Activated CD4-positive, CD25-positive, alpha-beta regulatory T cell treated with anti-CD3 and anti-CD28 coated beads, Interleukin-2, amount 50 U/mL, for 16 hours (primary cell): Measurements from ENCODE around the gene CFAP70.
A peak's percentile ranks its signal among the peaks of the same experiment; 100 is the strongest.

ENCODE experiments used
- DNase-seq: peaks from one replicate; pipeline ENCODE4 v3.0.0-alpha.2; 2020; ENCODE audit warnings: low read depth, low spot score

The CFAP70 gene

DNA sequence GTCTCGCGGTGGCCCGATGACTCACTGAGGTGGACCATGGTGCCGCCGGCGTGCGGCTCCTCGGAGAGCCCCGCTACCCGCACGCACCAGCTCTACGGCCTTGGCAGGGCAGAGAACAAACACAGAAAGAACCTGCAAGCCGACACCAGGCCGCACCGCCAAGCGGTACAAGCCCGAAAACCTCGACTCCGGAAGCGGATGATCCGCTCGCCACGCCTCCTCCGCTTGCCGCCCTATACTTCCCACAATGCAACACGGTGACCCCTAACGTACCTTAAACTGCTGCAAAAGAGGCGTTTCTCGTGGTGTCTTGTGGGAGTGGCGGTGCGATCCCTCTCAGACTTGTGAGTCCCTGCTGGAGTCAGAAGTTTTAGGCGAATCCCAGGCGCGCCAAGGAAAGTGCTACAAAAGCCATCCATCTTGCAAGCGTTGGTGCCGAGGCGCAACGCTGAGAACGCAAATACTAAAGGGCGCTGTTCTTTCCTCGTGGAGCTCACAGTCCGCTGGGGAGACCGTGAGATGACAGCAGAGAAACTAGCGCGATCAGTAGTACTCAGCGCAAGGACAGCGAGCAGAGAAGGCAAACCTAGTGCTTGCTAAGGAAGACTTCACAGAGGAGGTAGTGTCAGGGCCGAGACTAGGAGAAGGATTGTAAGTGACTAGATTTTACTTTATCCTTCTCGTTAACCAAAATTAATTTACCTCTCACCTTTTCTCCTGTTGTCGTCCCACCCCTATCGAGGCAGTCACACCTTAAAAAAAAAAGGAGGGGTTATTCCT is 106.0 kb downstream of the CFAP70 start, which contains the start of gene MRPS16:
MRPS16 (minus strand) TSS at position 200 of the 780 bp plus-strand sequence; CDS start at position 38, 162 bp downstream.
- DNase-seq, result peak; percentile 88

DNA sequence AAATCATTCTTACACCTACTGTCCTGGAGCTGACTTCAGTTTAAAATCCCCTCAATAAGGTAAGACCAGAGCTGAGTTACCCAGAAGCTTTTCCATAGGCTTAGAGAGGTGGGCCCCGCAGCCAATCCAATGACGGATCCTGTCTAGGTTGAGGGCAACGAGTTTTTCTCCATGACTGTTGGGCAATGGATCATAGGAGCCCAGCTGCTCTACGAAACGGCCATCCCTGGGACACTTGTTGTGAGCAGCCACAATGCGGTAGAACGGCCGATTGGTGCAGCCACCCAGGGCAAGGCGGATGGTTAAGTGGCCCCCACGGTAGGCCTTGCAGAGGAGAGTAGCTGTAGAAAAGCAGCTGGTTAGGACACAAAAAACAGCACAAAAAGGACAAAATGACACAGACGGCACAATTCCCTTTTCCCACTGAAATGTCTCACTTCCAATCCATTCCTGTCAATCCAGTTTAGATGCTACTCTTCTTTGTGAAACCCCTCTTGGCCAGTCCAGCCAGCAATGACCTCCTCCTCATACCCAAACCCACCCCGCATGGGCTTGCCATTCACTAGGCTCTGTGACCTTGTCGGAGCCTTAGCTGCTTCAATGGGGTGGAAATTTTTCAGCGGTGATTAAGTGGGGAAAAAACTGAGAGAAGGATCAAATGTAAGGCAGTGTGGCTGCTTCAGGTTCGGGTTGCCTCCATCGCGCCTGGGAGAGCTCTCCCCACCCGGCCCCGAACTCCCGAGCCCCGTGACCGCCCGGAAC is 106.8 kb downstream of the CFAP70 start:
- DNase-seq, result no peak

DNA sequence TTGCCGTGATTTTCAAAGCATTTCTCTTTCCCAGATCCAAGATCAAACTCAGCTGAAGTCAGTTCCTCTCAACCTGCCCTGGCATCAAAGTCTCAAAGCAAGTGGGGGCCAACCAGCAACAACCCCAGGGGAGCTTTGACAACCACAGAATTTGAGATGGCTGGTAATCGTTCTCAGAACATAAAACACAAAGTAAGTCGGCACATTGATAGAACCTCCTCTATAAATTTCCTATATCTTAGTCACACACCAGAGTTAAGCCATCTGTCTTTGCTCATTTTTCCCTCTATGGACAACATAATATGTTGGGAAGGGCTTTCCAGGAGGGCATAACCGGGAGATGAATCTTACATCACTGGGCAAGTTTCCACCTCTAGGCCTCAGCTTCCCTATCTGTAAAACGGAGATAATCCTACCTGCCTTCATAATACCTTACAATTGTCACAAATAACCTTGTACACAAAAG is 110.4 kb downstream of the CFAP70 start:
- no peak for DNase-seq

DNA sequence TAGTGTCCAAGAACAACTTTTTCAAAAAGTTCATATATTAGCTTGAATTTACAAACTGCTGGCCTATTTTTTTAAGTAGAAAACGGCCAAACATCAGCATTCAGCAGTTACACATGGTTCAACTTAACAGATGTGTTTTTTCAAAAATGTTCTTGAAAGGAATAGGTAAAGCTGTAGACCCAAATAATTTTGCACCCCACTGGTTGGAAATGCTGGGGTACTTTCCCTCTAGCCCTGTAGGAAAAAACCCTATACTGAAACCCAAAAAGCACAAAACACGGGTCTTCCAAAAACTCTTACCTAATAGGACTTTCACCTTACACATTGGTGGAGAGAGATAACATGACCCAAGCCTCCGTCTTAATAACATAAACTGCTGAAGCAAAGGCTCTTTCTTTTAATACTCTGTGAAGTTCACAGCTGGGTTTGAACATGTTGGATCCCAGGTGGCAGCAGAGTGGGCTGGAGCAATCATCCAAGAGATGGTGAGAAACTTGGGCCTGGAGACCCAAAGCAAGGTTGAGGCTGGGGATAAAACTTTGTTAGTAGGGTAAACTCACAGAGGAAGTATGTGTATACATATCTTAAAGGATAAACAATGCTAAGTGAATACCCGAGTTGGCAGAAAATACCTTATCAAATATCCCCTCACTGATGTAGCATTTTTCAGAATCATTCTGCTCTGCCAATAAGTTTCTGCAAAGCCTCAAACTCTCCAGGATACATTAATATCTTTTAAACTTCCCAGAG is 111.0 kb downstream of the CFAP70 start:
- DNase-seq, result no peak

DNA sequence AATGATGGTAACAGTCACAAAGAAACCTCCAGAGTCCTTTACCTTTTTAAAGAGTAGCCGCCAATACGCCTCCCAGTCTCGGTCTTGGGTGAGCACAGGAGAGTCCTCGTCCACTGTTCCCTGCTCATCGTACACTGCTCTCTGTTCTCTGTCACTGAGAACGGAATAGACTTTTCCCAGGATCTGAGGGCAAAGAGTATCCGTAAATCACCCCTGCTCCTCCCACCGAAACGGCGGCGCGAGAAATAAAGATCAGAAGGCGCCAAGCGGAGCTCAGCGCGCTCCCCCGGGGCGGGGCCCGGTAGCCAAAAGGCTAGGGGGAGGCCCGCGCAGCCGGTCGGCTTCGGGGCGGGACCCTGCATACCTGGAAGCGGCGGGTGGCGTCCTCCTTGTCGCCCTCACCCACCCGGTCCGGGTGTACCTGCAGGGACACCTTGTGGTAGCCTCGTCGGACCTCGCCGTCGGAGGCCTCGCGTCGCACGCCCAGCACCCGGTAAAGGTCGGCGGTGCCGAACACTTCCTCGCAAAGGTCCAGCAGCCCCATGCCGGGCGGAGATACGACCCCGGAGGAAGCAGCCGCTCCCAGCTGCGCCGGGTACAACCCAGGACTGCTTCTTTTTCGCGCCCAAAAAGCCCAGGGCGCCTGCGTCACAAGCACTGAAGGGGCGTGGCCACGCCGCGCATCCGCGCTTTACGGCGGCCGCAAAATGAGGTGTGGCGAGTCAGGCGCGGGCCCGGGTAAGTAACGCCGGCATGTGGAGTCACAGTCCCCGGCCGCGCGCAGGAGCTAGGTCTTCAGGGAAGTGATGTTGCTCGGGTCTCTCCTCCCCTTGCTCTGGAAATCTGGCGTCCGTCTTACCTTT is 111.8 kb downstream of the CFAP70 start, which contains the start of gene DNAJC9:
DNAJC9 (minus strand) TSS at position 610 of the 863 bp plus-strand sequence; CDS start at position 544, 66 bp downstream.
- peak; percentile 96 for DNase-seq

DNA sequence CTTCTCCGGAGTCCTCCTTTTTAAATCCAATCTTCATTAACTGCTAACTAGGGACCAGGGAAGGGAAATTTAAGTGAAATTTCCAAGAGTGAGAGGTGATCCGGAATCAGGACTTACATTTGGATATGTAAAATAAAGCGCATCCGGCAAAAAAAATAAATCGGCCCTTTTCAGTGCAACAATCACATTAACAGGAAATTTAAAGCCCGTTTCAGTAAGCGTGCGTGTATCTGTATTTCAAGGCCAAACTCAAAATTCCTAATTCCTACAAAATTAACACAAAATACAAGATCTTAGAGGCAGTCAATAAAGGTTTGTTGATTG is 112.4 kb downstream of the CFAP70 start:
- no peak for DNase-seq

DNA sequence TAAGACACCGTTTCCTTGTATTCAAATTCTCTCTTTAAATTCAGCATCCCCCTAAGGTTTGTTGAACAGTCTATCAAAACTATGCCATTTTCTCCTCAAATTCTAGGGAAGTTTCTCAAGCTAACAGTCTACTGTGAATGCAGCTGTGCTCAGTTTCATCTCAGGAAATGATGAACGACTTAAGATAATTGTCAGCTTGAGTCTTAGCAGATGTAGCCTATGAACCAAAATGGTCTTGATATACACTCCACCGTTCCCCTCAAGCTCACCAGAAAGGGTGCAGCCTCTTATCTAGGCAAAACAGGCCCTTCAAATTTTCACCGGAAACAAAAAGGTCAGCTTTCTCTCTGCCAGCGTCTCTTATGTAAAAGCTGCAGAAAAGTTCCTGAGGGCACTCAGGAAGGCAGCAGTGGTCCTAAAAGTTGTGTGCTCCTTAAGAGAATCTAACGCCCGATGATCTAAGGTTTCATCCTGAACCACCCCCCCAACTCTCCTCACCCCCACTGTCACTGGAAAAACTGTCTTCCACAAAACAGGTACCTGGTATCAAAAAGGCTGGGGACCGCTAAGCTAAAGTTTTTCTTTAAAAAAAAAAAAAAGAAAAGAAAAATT is 113.7 kb downstream of the CFAP70 start:
- DNase-seq, result no peak

DNA sequence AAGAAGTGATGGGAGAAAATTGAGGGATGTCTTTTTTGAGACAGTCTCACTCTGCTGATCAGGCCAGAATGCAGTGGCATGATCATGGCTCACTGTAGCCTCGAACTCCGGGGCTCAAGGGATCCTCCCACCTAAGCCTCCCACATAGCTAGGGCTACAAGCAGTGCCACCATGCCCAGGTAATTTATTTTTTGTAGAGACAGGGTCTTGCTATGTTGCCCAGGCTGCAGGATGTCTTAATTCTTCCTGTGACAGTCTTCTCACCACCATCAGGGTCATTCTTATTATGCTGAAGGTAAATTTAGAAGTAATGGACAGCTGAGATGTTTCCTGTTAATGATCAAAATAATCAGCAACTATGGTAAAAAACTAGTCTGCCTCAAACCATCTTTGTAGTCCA is 118.8 kb downstream of the CFAP70 start:
- no peak for DNase-seq

DNA sequence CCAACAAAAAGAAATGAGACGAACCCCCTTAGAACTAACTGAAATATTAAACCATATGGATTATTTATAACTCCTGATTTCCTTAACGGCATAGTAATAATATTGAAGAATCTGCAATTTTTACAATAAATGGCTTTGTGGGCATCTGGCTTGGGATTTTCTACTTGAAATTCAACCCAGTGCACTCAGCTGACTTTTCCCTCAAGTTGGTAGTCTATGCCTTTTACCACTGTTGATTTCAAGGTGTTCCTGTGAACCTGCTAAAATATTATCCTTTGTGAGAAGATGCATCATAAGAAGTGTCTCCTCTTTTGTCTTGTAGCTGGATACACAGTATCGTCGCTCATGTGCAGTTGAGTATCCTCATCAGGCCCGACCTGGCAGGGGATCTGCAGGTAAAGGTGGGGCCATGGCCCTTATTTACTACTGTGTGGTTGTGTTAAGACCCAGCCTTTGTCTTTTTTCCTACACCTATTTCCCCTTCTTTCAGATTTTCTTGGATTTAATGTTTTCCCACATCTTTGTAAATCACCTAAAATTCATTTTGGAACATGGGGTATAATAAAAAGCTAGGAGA is 119.6 kb downstream of the CFAP70 start:
- DNase-seq, result no peak

DNA sequence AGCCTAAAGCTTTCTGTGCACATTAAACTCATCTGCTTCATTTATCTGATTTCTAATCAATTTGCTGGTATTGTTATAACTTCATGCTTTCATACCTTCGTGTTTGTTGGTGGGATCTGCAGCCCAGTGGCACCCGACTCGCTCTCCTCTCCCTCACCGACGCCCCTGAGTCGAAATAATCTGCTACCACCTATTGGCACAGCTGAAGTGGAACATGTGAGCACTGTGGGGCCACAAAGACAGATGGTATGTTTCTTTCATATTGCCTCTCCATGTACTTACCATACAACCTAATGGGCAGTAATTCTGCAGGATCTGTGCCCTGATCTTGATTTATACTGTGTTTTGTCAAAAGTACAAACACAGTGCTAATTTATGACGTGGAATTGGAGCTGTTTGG is 124.0 kb downstream of the CFAP70 start:
- DNase-seq, result no peak

DNA sequence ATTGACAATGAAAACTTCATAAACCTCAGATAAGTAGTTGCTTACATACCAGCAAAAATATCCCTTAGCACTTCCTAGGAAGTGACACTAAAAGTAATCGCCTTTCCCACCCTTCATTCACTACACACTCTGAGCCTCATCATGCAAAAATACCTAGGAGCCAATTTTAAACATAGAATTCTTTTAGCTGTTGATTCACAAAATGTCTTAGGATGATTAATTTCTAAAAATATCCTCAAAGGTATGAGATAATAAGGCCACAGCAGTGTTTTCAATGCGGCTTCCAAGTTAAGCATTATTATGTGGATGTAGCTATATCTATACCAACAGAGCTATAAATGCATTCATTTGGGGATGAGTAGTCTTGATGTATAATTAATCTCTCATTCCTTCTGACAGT is 124.8 kb downstream of the CFAP70 start:
- DNase-seq, result no peak

DNA sequence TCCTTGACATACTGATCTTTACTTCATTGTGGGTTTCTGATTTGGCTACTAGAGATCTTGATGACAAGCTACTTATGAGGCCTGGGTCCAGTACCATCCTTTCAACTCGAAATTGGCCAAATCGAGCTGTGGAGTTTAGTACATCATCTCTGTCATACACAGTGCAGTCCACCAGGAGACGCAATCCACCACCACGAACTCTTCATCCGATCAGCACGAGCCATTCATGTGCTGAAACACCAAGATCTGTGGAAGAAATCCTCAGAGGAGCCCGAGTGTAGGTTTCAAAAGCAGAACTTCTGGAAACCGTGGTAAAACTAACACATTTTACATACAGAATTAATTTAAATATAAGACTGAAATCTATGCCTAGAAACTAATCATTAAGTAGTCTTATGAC is 125.8 kb downstream of the CFAP70 start:
- no peak for DNase-seq

DNA sequence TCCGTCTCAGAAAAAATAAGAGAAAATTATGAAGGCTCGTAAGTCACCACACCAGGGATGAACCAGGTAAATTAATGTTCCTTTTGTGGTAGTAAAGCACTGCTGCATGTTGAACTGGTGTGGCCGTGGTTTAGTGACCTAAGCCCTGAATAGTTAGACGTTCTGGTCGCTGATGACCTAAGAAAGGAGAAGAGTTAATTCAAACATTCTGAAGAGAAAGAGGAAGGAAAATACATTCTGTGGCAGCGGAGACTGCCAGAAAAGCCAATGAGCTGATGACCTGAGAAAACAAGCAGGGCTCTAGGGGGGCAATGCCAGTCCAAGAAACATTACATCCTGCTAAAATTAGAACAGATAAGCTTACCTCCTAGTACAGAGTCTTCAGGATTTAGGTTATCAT is 129.1 kb downstream of the CFAP70 start:
- DNase-seq, result no peak

DNA sequence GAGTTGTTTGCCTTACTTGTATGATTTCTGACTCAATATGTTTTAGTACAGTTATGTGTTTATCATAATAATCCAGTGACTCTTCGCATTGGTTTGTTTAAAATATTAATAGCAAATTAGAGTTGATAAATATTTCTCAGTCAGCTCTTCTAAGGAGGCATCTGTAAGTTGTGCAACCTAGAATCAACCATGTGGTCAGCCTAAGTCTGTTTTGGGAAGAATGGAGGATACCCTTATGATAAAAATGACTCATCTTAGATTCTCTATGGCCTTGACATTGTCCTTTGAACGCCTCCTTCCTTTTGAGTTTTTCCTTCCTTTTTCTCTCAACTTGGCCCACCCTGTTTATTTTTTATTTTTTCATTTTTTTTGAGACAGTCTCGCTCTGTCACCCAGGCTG is 130.4 kb downstream of the CFAP70 start:
- no peak for DNase-seq

DNA sequence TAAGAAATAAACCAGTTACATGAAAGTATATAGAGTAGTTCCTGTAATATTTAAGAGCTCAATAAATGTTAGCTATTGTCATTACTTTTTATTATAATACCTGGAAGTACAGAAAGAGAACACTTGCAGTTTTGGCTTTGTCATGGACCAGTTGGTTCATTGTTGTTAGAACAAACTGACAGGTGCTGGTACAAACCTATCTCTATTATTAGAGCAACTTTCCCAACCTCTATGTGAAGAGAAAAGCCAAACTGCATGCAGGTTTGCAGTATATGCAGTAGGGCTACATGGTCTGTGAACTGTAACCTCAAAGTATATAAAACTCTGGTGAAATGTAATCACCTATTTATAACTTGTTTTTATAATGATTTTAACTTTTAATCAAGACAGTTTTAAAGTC is 132.0 kb downstream of the CFAP70 start:
- no peak for DNase-seq

DNA sequence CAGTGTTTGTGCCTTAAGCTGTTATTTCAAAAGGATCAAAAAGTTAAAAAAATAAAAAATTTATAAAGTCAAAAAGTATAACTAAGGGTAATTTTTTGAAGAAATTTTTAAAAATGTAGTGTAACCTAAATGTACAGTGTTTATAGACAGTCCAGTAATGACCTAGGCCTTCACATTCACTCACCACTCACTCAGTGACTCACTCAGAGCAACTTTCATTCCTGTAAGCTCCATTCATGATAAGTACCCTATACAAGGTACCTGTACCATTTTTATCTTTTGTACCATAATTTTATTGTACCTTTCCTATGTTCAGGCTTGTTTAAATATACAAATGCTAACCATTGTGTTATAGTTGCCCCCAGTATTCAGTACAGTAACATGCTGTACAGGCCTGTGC is 133.1 kb downstream of the CFAP70 start:
- no peak for DNase-seq

DNA sequence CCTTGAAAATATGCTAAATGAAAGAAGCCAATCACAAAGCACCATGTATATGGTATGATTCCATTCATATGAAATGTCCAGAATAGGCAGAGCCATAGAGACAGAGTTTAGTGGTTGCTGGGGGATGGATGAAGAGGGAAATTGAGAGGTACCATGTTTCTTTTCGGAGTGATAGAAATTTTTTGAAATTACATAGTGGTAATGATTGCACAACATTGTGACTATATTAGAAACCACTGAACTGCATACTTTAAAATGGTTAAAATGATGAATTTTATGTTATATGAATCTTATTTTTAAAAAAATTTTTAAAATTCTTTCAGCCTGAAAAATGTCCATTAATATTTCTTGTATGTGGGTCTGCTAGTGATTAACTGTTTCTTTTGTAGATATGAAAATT is 137.7 kb downstream of the CFAP70 start:
- DNase-seq, result no peak

DNA sequence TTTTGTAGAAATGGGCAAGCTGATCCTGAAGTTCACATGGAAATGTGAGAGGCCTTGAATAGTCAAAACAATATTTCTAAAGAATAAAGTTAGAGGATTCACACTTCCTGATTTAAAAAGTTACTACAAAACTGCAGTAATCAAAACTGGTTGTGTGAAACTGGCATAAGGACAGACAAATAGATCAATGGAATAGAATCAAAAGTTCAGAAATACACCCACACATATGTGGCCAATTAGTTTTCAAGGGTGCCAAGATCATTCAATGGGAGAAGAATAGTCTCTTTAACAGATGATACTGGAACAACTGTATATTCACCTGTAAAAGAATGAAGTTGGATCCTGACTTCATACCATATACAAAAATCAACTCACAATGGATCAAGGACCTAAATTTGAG is 139.3 kb downstream of the CFAP70 start:
- no peak for DNase-seq

DNA sequence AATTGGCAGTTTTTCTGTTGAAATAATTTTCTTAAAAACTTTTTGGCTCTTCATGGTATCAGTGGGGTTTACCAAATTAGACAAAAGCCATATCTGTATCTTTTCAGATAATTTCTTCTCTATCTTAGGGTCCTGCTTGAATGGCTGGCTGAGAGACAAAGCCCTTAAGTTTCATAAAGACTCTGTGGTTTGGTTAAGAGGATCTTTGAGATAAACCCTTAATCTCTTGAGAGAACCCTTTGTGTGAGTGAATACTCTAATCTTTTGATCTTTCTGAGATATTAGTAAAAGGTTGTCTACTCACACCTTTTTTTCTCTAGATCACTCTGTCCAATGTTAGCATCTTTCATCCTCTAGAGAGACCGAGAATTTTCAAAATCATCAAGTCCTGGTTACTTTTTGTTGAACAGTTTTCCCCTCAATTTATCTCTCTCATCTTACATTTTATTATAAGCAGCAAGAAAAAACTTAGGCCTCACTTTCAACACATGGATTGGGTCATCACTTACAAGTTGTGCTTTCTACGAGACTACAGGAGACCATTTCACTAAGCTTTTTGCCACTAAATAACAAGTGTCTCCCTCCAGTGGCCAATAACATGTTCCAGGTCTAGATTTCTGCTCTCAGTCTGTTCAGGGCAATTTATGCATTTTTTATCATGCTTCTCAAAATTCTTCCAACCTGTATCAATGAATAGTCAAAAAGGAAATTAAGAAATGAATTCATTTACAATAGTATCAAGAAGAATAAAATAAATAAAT is 140.1 kb downstream of the CFAP70 start:
- no peak for DNase-seq

DNA sequence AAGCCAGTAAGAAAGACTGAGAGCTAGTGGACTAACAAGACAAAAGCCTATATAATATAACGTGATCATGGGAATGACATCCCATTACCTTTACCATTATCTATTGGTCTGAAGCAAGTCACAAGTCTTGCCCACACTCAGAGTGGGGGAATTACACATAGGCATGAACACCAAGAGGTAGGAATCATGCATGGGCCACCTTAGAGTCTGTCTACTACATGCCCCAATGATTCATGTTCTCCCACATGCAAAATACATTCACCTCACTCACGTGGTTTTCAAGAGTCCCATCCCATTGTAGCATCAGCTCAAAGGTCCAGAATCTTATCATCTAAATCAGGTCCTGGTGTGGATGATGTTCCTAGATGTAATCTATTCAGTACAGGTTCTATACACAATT is 141.0 kb downstream of the CFAP70 start:
- DNase-seq, result no peak
